Glutamatergic neuron (in vitro differentiated cells): Measurements from ENCODE around the gene BCAR3. TPM values are rescaled to one million over a fixed set of nuclear protein-coding genes. Genes with fewer than 3 reads are reported as not detected.

Experiments
- DNase-seq: peaks from one replicate; pipeline ENCODE4 v3.0.0; 2022
- H3K27ac Mint-ChIP-seq: one replicate; pipeline ENCODE4 v1.8.0; 2020; ENCODE audit warnings: mild to moderate bottlenecking, mixed read lengths, inconsistent platforms; ENCODE audit not compliant: unreplicated experiment
- H3K27me3 Mint-ChIP-seq: one replicate; pipeline ENCODE4 v1.8.0; 2020; ENCODE audit warnings: mild to moderate bottlenecking, moderate library complexity, mixed read lengths, inconsistent platforms; ENCODE audit not compliant: unreplicated experiment
- H3K36me3 Mint-ChIP-seq: one replicate; pipeline ENCODE4 v1.8.0; 2020; ENCODE audit warnings: mild to moderate bottlenecking, mixed read lengths, inconsistent platforms; ENCODE audit not compliant: unreplicated experiment
- H3K4me1 Mint-ChIP-seq: one replicate; pipeline ENCODE4 v1.8.0; 2020; ENCODE audit warnings: mild to moderate bottlenecking, low read depth, mixed read lengths, inconsistent platforms; ENCODE audit not compliant: unreplicated experiment
- H3K4me3 Mint-ChIP-seq: one replicate; pipeline ENCODE4 v1.8.0; 2020; ENCODE audit warnings: mild to moderate bottlenecking, mixed read lengths, inconsistent platforms; ENCODE audit not compliant: unreplicated experiment
- H3K9me3 Mint-ChIP-seq: one replicate; pipeline ENCODE4 v1.8.0; 2020; ENCODE audit warnings: mild to moderate bottlenecking, moderate library complexity, mixed read lengths, inconsistent platforms; ENCODE audit not compliant: unreplicated experiment
- total RNA-seq: library from RNA; stranded (reverse); fragmentation: NEBNext Ultra II Directional; extraction: Animal tissue kit (Norgen Biotek cat#: 25700); gene quantifications from one replicate; pipeline ENCODE4 v1.2.1, GENCODE V29; 2021; ENCODE audit not compliant: unreplicated experiment
- TF ChIP-seq, protein P1 (sequence below): fragments of 200-600 bp; sonication (generic); IDR thresholded peaks from one replicate; pipeline ENCODE4 v1.5.0; 2021; ENCODE audit not compliant: partially characterized antibody, unreplicated experiment

BCAR3 gene
- total RNA-seq, 1 donor from 2014 or later: 12.8 TPM

DNA sequence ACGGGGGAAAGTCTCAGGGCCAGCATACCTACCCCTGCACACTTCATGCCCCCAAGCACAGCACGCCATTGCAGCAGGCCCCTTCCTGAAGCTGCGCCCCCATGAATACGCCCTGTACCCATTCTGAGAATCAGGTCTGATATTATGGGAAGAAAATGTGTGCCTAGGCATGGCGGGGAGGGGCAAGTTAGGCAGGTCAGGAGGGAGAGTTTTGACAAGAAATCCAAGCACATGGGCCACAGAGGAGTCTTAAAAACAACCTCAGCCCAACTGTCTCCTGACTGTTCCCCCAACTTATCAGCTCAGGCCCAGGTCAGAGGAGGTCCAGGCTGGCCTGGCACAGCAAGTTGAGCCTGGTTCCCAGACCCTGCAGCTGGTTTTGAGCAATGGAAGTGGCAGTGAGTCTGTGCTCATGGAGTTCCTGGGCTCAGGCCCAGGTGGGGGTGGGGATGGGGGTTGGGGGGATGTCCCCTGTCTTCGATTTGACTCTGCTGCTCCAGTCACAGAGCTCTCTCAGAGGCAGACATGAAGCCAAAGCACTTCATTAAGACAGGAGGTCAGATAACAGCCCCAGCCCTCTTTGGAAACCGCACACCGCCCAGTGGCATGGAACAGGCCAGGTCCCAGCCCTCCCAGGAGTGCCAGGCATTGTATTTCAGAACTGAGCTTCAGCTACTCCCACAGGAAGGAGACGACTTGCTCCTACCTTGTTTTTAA lies 20.6 kb upstream of the BCAR3 start:
- Mint-ChIP-seq H3K27ac (peak overlapping the region; percentile 17), H3K4me1 (peaks cover 13% of the 10 kb centered on the region)
- TF ChIP-seq, protein P1, sequence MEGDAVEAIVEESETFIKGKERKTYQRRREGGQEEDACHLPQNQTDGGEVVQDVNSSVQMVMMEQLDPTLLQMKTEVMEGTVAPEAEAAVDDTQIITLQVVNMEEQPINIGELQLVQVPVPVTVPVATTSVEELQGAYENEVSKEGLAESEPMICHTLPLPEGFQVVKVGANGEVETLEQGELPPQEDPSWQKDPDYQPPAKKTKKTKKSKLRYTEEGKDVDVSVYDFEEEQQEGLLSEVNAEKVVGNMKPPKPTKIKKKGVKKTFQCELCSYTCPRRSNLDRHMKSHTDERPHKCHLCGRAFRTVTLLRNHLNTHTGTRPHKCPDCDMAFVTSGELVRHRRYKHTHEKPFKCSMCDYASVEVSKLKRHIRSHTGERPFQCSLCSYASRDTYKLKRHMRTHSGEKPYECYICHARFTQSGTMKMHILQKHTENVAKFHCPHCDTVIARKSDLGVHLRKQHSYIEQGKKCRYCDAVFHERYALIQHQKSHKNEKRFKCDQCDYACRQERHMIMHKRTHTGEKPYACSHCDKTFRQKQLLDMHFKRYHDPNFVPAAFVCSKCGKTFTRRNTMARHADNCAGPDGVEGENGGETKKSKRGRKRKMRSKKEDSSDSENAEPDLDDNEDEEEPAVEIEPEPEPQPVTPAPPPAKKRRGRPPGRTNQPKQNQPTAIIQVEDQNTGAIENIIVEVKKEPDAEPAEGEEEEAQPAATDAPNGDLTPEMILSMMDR: no peak

DNA sequence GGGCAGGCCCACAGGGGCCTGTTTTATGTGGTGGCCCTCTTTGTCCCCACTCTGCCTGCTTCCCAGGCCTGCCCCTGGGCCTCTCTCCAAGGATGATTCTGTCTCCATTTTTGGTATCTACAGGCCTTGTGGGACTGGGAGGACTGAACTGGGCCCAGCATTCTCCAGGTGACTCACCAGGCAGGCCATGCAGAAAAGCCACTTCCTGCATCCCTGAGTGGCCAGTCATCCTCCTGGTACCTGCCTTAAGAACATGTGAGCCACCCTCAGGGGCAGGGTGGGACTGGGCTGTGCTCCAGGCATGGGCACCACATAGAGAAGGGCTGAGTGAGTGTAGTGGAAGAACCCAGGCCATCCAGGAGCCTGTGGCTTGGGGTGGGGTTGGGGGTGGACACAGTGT lies 20.0 kb upstream of the BCAR3 start:
- peaks cover 2% of the 10 kb centered on the region for H3K27me3 Mint-ChIP-seq
- no peak overlapping the region for H3K4me3 Mint-ChIP-seq
- H3K36me3 Mint-ChIP-seq: no peaks in the 10 kb centered on the region
- H3K9me3 Mint-ChIP-seq: no peaks in the 10 kb centered on the region
- TF ChIP-seq, protein P1: no peak
- DNase-seq: no peak
- no peak overlapping the region for H3K27ac Mint-ChIP-seq
- peaks cover 13% of the 10 kb centered on the region for H3K4me1 Mint-ChIP-seq

More for the DNA sequence above, 20.6 kb upstream of the BCAR3 start:
- Mint-ChIP-seq H3K36me3 (no peaks in the 10 kb centered on the region), H3K9me3 (no peaks in the 10 kb centered on the region), H3K4me3 (no peak overlapping the region), H3K27me3 (peaks cover 2% of the 10 kb centered on the region)
- no peak for DNase-seq

DNA sequence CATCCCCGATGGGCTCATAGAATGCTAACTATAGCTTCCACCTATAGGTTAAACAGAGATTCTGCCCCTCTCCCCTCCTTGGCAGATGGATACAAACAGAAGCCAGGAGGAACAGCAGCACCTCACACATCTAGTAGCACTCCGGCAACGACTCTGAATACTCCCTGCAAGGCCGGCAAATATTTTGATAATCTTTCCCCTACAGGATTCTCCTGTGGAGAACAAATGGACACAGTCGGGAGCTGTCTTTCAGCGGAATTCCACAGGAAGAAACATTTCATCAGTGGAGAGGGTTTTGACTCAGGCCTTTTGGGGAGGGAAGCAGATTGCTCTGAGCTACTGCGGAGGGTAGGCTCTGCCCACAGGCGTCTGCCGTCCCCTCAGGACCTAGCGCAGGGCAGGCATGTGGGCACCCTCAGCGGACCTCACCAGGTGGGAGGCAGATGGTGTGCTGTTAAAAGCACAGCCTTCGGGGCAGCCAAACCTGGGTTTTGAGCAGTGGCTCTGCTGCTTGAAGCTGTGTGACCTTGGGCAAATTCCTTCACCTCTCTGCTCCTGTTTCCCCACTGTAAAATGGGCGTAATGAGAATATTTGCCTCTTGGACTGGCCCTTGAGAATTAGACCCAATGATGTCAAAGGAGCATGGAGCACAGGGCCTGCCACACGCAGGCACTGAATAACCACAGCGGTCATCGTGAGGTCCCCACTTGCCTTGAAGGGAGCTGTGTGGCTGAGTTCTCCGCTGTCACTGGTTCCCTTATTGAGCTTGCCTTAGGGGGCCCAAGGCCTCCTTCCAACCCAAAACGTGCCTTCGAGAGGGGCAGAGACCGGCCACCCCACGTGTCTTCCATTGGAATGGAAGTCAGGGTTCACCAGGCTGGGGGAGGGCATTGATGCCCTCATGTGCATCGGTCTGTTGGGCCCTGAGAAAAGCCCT lies 19.2 kb upstream of the BCAR3 start:
- TF ChIP-seq, protein P1: no peak
- no peaks in the 10 kb centered on the region for H3K9me3 Mint-ChIP-seq
- DNase-seq: no peak

GRCh38 chr1:93699503-93700168 lies 18.0 kb upstream of the BCAR3 start:
- no peaks in the 10 kb centered on the region for H3K9me3 Mint-ChIP-seq
- no peak for DNase-seq
- TF ChIP-seq, protein P1: no peak
- no peaks in the 10 kb centered on the region for H3K36me3 Mint-ChIP-seq
- H3K4me3 Mint-ChIP-seq: no peak overlapping the region
- peaks cover 13% of the 10 kb centered on the region for H3K4me1 Mint-ChIP-seq
- H3K27me3 Mint-ChIP-seq: no peaks in the 10 kb centered on the region
- H3K27ac Mint-ChIP-seq: no peak overlapping the region

More for the DNA sequence above, 19.2 kb upstream of the BCAR3 start:
- H3K27ac Mint-ChIP-seq: peak overlapping the region; percentile 5
- H3K36me3 Mint-ChIP-seq: no peaks in the 10 kb centered on the region
- H3K27me3 Mint-ChIP-seq: peaks cover 2% of the 10 kb centered on the region
- H3K4me3 Mint-ChIP-seq: no peak overlapping the region
- peaks cover 13% of the 10 kb centered on the region for H3K4me1 Mint-ChIP-seq
